HCT116 (cell line): Measurements from ENCODE around the gene CFAP61. TPM values are rescaled to one million over a fixed set of nuclear protein-coding genes. Genes with fewer than 3 reads are reported as not detected.

Experiments used
- ATAC-seq: fragments of 200-7000 bp; cut with Tn5 transposase; 2 replicates; pipeline ENCODE4 v1.9.1; 2020; ENCODE audit warnings: mild to moderate bottlenecking, moderate library complexity
- BruUV-seq: library from RNA; stranded (reverse); fragments of 400-500 nt; replicated peaks from 2 replicates; lab custom pipeline; 2021; lab: Mats Ljungman, UMichigan
- CTCF ChIA-PET: fragments of 300-600 bp; sonication (Branson Sonifier 250); formaldehyde crosslinking; loops from one replicate; lab custom pipeline; 2021; ENCODE audit warnings: antibody characterized with exemption; lab: Charles Lee
- POLR2A ChIA-PET: fragments of 300-600, 350-600 bp; sonication (Branson Sonifier 250); formaldehyde crosslinking; loops from one replicate; lab custom pipeline; 2021; ENCODE audit warnings: antibody characterized with exemption; lab: Charles Lee
- RAD21 ChIA-PET, 2 experiments: fragments of 300-600 bp; sonication (Branson Sonifier 250); formaldehyde crosslinking; loops; one replicate each; lab custom pipeline; 2023; ENCODE audit warnings: low total read pairs in 2 of 2; ENCODE audit not compliant: uncharacterized antibody in 2 of 2, unreplicated experiment in 2 of 2, low non-redundant PET in 1 of 2; lab: Charles Lee
- DNase-seq: peaks from one replicate; pipeline ENCODE4 v3.0.0-alpha.2; 2010; ENCODE audit warnings: low read depth, low spot score
- H2AFZ ChIP-seq: fragments of 200-600 bp; shearing (Covaris generic), sonication (generic); 2 replicates; pipeline ENCODE4 v1.6.1; 2017; ENCODE audit warnings: low read depth, mixed run types, mixed read lengths, antibody characterized with exemption, low read length; ENCODE audit not compliant: poor library complexity, severe bottlenecking
- H3K27ac ChIP-seq: 2 replicates; pipeline ENCODE4 v1.5.1; 2012; ENCODE audit warnings: low read depth, low read length
- H3K27me3 ChIP-seq: fragments of 200-600 bp; sonication (generic); 2 replicates; pipeline ENCODE4 v1.6.1; 2016; ENCODE audit warnings: mixed run types, low read length, mixed read lengths; ENCODE audit not compliant: insufficient read depth
- H3K36me3 ChIP-seq, 2 experiments: fragments of 200-500 bp in 1 of 2; fragments of 200-600 bp in 1 of 2; sonication (Bioruptor generic) in 1 of 2; sonication (generic) in 1 of 2; 2 replicates each; pipeline versions ENCODE4 v1.5.1 to v1.6.1; 2014 to 2016; ENCODE audit warnings: low read length in 2 of 2, inconsistent platforms in 1 of 2, mixed read lengths in 1 of 2, mixed run types in 1 of 2; ENCODE audit not compliant: insufficient read depth in 2 of 2, control insufficient read depth in 1 of 2
- H3K4me1 ChIP-seq, 2 experiments: fragments of 200-600 bp in 1 of 2; sonication (generic) in 1 of 2; 2 replicates each; pipeline versions ENCODE4 v1.5.1 to v1.6.1; 2012 to 2017; ENCODE audit warnings: low read length in 2 of 2, inconsistent platforms in 1 of 2, mild to moderate bottlenecking in 1 of 2, mixed read lengths in 1 of 2, mixed run types in 1 of 2, moderate library complexity in 1 of 2; ENCODE audit not compliant: insufficient read depth in 2 of 2, control insufficient read depth in 1 of 2
- H3K4me2 ChIP-seq: fragments of 200-600 bp; sonication (generic); 2 replicates; pipeline ENCODE4 v1.6.1; 2017; ENCODE audit warnings: mixed run types, low read length, mixed read lengths
- H3K4me3 ChIP-seq, 2 experiments: fragments of 200-600 bp in 1 of 2; sonication (generic) in 1 of 2; replicated peaks in 1 of 2; 2 replicates each; pipeline ENCODE4 v1.5.1; 2011 to 2016; ENCODE audit warnings: low read length in 2 of 2, control low read depth in 1 of 2, low read depth in 1 of 2, mild to moderate bottlenecking in 1 of 2, mixed read lengths in 1 of 2, mixed run types in 1 of 2
- H3K79me2 ChIP-seq: fragments of 200-600 bp; sonication (generic); 2 replicates; pipeline ENCODE4 v1.6.1; 2017; ENCODE audit warnings: mild to moderate bottlenecking, mixed run types, low read length, moderate library complexity, mixed read lengths; ENCODE audit not compliant: insufficient read depth
- H3K9ac ChIP-seq: fragments of 200-600 bp; sonication (generic); 2 replicates; pipeline ENCODE4 v1.6.1; 2016; ENCODE audit warnings: low read length, mixed read lengths
- H3K9me2 ChIP-seq: fragments of 200-600 bp; sonication (generic), shearing (Covaris generic); 2 replicates; pipeline ENCODE4 v1.6.1; 2017; ENCODE audit warnings: mixed run types, mild to moderate bottlenecking, moderate library complexity; ENCODE audit not compliant: insufficient read depth
- H3K9me3 ChIP-seq, 2 experiments: fragments of 200-500 bp in 1 of 2; fragments of 200-600 bp in 1 of 2; sonication (Bioruptor generic) in 1 of 2; sonication (generic) in 1 of 2; 2 replicates each; pipeline ENCODE4 v1.6.1; 2014 to 2017; ENCODE audit warnings: low read length in 2 of 2, mixed read lengths in 2 of 2, inconsistent platforms in 1 of 2, low read depth in 1 of 2, mild to moderate bottlenecking in 1 of 2, mixed run types in 1 of 2, moderate library complexity in 1 of 2; ENCODE audit not compliant: control insufficient read depth in 1 of 2, insufficient read depth in 1 of 2
- H4K20me1 ChIP-seq: fragments of 200-600 bp; sonication (generic), shearing (Covaris generic); 2 replicates; pipeline ENCODE4 v1.6.1; 2017; ENCODE audit warnings: mixed run types, mild to moderate bottlenecking, moderate library complexity; ENCODE audit not compliant: insufficient read depth
- EGR1 ChIP-seq: IDR thresholded peaks from 2 replicates; pipeline ENCODE4 v1.6.1; 2012; ENCODE audit warnings: low read depth
- POLR2A ChIP-seq: IDR thresholded peaks from 2 replicates; pipeline ENCODE4 v1.7.0; 2011; ENCODE audit warnings: borderline replicate concordance; ENCODE audit not compliant: insufficient read depth, insufficient read length; ENCODE audit errors: extremely low read depth
- POLR2AphosphoS5 ChIP-seq: IDR thresholded peaks from 2 replicates; pipeline ENCODE4 v1.6.1; 2011; ENCODE audit warnings: mild to moderate bottlenecking, low read depth, low read length, moderate library complexity
- SIN3A ChIP-seq: IDR thresholded peaks from 2 replicates; pipeline ENCODE4 v1.6.1; 2012; ENCODE audit warnings: low read depth
- ZBTB33 ChIP-seq: IDR thresholded peaks from 2 replicates; pipeline ENCODE4 v1.6.1; 2011; ENCODE audit warnings: mild to moderate bottlenecking, low read length, moderate library complexity; ENCODE audit not compliant: insufficient replicate concordance; ENCODE audit errors: extremely low read depth
- intact Hi-C: fragments of 100-400 bp; cut with micrococcal nuclease; formaldehyde crosslinking; loops from 2 replicates; pipeline ENCODE4 v1.10.0; 2022
- total RNA-seq: library from RNA; stranded (reverse); gene quantifications from one replicate; pipeline ENCODE4 v1.2.1, GENCODE V29; 2021; ENCODE audit not compliant: unreplicated experiment

CFAP61 gene
- total RNA-seq, 1 experiment from 2014 or later = 1.7 TPM

GRCh38 chr20:20138301-20139064 lies 86.2 kb downstream of the CFAP61 start:
- Histone ChIP-seq H3K36me3 (no peaks in the 10 kb centered on the region), H3K27ac (no peak overlapping the region), H3K4me3 (no peak overlapping the region), H3K9ac (no peak overlapping the region), H2AFZ (no peak overlapping the region), H3K27me3 (no peaks in the 10 kb centered on the region), H3K9me2 (no peaks in the 10 kb centered on the region), H3K79me2 (no peaks in the 10 kb centered on the region), H4K20me1 (no peaks in the 10 kb centered on the region), H3K4me2 (no peak overlapping the region), H3K4me1 (no peaks in the 10 kb centered on the region), H3K9me3 (no peaks in the 10 kb centered on the region)
- ATAC-seq (no peak), DNase-seq (no peak)
- ChIA-PET CTCF (no interaction called here), RAD21 (no interaction called here), POLR2A (no interaction called here)
- TF ChIP-seq SIN3A = no peak
- no peak for TF ChIP-seq ZBTB33
- TF ChIP-seq EGR1 = no peak
- intact Hi-C loops = no loop called here
- no TSS peak for BruUV-seq

- intact Hi-C loops = no loop called here
- no peak overlapping the region for H3K4me2 ChIP-seq
- DNase-seq (no peak), ATAC-seq (no peak)
- H2AFZ ChIP-seq = no peak overlapping the region
- POLR2A ChIA-PET = no interaction called here
- RAD21 ChIA-PET = no interaction called here
- no peak overlapping the region for H3K4me3 ChIP-seq
- no peak overlapping the region for H3K9ac ChIP-seq
- no peaks in the 10 kb centered on the region for H3K9me2 ChIP-seq
- CTCF ChIA-PET = no interaction called here
- no peaks in the 10 kb centered on the region for H3K79me2 ChIP-seq
- no peaks in the 10 kb centered on the region for H3K9me3 ChIP-seq
- H3K4me1 ChIP-seq = no peaks in the 10 kb centered on the region
- H3K27me3 ChIP-seq = no peaks in the 10 kb centered on the region
- H4K20me1 ChIP-seq = no peaks in the 10 kb centered on the region
- TF ChIP-seq ZBTB33 = no peak
- TF ChIP-seq SIN3A = no peak
- TF ChIP-seq POLR2AphosphoS5 = no peak
- no peak for TF ChIP-seq POLR2A
- no peak overlapping the region for H3K27ac ChIP-seq
- no TSS peak for BruUV-seq
- no peaks in the 10 kb centered on the region for H3K36me3 ChIP-seq
Observed at GRCh38 chr20:20139403-20139802, 87.1 kb downstream of the CFAP61 start.
